NT2/D1 (cell line): Measurements from ENCODE around the gene GSN.

Source experiments
- YY1 ChIP-seq: IDR thresholded peaks from 2 replicates; pipeline ENCODE4 v1.6.1; 2011; ENCODE audit not compliant: insufficient read length, insufficient read depth
- ZNF274 ChIP-seq: IDR thresholded peaks from 2 replicates; pipeline ENCODE4 v1.6.1; 2011; ENCODE audit warnings: mild to moderate bottlenecking, low read depth, low read length

DNA sequence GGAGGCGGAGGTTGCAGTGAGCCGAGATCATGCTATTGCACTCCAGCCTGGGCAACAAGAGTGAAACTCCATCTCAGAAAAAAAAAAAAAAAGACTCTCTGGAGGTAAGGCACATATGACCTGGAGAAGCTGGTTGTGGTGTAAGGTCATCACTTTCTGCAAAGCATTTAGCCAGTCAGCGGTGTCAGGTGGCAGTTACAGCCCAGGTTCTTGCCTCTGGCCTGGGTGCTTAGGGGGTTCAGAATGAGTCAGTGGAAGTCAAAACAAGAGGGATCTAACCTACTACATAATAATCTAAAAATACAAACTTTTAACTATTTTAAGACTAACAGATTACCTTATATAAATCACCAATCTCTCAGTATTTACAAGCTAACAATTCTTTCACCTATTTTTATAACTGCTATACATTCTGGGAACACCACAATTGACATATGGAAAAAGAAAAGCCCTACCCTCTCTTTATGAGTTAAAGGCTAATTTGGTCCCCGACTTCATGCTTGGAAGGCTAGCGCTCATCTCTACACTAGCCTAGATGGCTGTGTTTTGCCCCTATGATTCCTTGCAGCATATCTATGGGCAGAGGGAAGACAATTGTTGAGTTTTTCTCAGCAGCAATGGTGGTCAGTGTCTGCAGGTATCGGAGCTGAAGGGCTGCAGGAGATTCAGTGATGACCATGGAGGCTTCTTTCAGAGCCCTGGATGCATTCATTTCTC lies 72.9 kb downstream of the GSN start:
- no peak for TF ChIP-seq ZNF274
- TF ChIP-seq YY1, result no peak
